Skeletal muscle cell (primary cell): ENCODE data around the gene USP53.
"Not testable (repeated sequence)": the region's sequence is repeated elsewhere in the genome, so short reads cannot be mapped to it uniquely, and the experiment has no call there.

ENCODE experiments used
- DNase-seq: peaks from one replicate; pipeline ENCODE4 v3.0.0-alpha.2; 2010; ENCODE audit warnings: low read depth
- H3K4me3 ChIP-seq: 2 replicates; pipeline ENCODE4 v1.5.1; 2011; ENCODE audit warnings: low read depth, mild to moderate bottlenecking, control low read depth, low read length, moderate library complexity

Gene USP53

GRCh38 chr4:119261986-119262385, 49.5 kb downstream of the USP53 start:
- no peak for DNase-seq
- no peak overlapping the region for H3K4me3 ChIP-seq

GRCh38 chr4:119264743-119265142, 52.2 kb downstream of the USP53 start:
- H3K4me3 ChIP-seq = no peak overlapping the region

GRCh38 chr4:119266153-119266552, 53.6 kb downstream of the USP53 start:
- no peak overlapping the region for H3K4me3 ChIP-seq
- no peak for DNase-seq

More at GRCh38 chr4:119264743-119265142, 52.2 kb downstream of the USP53 start:
- DNase-seq = no peak

GRCh38 chr4:119268466-119268865, 56.0 kb downstream of the USP53 start:
- no peak overlapping the region for H3K4me3 ChIP-seq
- DNase-seq = no peak

GRCh38 chr4:119271361-119272085, 59.0 kb downstream of the USP53 start:
- H3K4me3 ChIP-seq = no peak overlapping the region
- DNase-seq = no peak

- DNase-seq = not testable (repeated sequence)
These were observed 67.0 kb downstream of the USP53 start for GRCh38 chr4:119279541-119279940.

GRCh38 chr4:119279945-119280344, 67.4 kb downstream of the USP53 start:
- H3K4me3 ChIP-seq = not testable (repeated sequence)

More at GRCh38 chr4:119279541-119279940, 67.0 kb downstream of the USP53 start:
- H3K4me3 ChIP-seq = not testable (repeated sequence)

GRCh38 chr4:119281393-119281792, 68.9 kb downstream of the USP53 start:
- no peak overlapping the region for H3K4me3 ChIP-seq
- DNase-seq = no peak

More at GRCh38 chr4:119279945-119280344, 67.4 kb downstream of the USP53 start:
- DNase-seq = not testable (repeated sequence)

- no peak for DNase-seq
These were observed 72.6 kb downstream of the USP53 start for GRCh38 chr4:119284876-119285780.

GRCh38 chr4:119286377-119287002, 74.0 kb downstream of the USP53 start:
- H3K4me3 ChIP-seq = no peak overlapping the region
- DNase-seq = peak; percentile 47

More at GRCh38 chr4:119284876-119285780, 72.6 kb downstream of the USP53 start:
- no peak overlapping the region for H3K4me3 ChIP-seq

- H3K4me3 ChIP-seq = no peak overlapping the region
- DNase-seq = no peak
These were observed 76.8 kb downstream of the USP53 start for GRCh38 chr4:119289313-119289712.

- DNase-seq = no peak
- no peak overlapping the region for H3K4me3 ChIP-seq
These were observed 78.1 kb downstream of the USP53 start for GRCh38 chr4:119290598-119290997.

- DNase-seq = no peak
- no peak overlapping the region for H3K4me3 ChIP-seq
These were observed 83.8 kb downstream of the USP53 start for GRCh38 chr4:119296356-119296755.

- peak overlapping the region; percentile 79 for H3K4me3 ChIP-seq
These were observed 85.3 kb downstream of the USP53 start for GRCh38 chr4:119297795-119298194.

GRCh38 chr4:119299260-119299671, 86.8 kb downstream of the USP53 start:
- DNase-seq = no peak
- peak overlapping the region; percentile 79 for H3K4me3 ChIP-seq

More at GRCh38 chr4:119297795-119298194, 85.3 kb downstream of the USP53 start:
- DNase-seq = no peak

GRCh38 chr4:119299741-119300100, 87.2 kb downstream of the USP53 start:
- H3K4me3 ChIP-seq = peak overlapping the region; percentile 79
- DNase-seq = no peak

- peak overlapping the region; percentile 79 for H3K4me3 ChIP-seq
- peak; percentile 72 for DNase-seq
These were observed 87.8 kb downstream of the USP53 start for GRCh38 chr4:119300101-119300978.

GRCh38 chr4:119302073-119302832, 89.7 kb downstream of the USP53 start:
- H3K4me3 ChIP-seq = no peak overlapping the region
- no peak for DNase-seq
